Measurements from ENCODE around the gene NUSAP1.

- no peak for TF ChIP-seq CTCF (IDR thresholded peaks at IDR 0.05)
- no peak for TF ChIP-seq POLR2AphosphoS5 (IDR thresholded peaks at IDR 0.05)
Observed at GRCh38 chr15:41408234-41408641, 75.6 kb downstream of the NUSAP1 start.

Measured in upper lobe of left lung (tissue), 4 donors.